Fibroblast of mammary gland (primary cell): ENCODE results near the gene GM2A.

Experiments used
- DNase-seq: peaks from one replicate; pipeline ENCODE4 v3.0.0-alpha.2; 2010; ENCODE audit warnings: low read depth
- H3K4me3 ChIP-seq: 2 replicates; pipeline ENCODE4 v1.5.1; 2011; ENCODE audit warnings: low read depth, mild to moderate bottlenecking, low read length, moderate library complexity; ENCODE audit not compliant: control insufficient read depth
- TF ChIP-seq, protein P1 (sequence below): conservative IDR thresholded peaks from 2 replicates; pipeline ENCODE4 v1.5.1; 2011; ENCODE audit warnings: low read depth, low read length, inconsistent platforms; ENCODE audit not compliant: control insufficient read depth, insufficient read depth

Gene GM2A

DNA sequence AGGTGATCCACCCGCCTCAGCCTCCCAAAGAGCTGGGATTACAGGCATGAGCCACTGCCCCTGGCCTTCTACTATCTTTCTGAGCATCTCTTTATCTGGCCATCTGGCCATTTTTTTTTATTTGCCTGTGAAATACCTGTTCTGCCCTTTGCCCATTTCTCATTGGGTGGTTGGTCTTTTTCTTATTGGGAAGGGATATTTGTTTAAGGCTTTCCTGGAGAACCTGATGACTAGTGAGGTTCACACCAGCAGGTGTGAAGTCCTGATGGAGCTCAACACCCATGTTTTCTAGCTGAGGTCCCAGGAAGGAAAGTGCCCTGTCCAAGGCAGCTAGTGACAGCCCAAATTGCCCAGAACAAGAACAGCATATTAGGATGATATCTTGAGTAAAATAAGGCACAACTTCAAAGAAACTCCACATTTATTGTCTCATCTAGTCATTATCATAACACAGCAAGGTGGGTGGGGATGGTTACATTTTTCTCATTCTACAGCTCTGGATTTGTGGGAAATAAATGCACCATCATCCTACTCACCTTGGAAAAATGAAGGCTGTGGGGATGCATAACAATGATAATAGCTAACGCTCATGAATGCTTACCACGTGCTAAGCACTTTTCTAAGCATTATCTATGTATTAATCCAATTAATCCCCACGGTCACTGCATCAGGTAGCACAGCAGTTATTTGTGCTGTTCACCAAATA, 30.3 kb downstream of the GM2A start:
- no peak overlapping the region for H3K4me3 ChIP-seq
- TF ChIP-seq, protein P1, sequence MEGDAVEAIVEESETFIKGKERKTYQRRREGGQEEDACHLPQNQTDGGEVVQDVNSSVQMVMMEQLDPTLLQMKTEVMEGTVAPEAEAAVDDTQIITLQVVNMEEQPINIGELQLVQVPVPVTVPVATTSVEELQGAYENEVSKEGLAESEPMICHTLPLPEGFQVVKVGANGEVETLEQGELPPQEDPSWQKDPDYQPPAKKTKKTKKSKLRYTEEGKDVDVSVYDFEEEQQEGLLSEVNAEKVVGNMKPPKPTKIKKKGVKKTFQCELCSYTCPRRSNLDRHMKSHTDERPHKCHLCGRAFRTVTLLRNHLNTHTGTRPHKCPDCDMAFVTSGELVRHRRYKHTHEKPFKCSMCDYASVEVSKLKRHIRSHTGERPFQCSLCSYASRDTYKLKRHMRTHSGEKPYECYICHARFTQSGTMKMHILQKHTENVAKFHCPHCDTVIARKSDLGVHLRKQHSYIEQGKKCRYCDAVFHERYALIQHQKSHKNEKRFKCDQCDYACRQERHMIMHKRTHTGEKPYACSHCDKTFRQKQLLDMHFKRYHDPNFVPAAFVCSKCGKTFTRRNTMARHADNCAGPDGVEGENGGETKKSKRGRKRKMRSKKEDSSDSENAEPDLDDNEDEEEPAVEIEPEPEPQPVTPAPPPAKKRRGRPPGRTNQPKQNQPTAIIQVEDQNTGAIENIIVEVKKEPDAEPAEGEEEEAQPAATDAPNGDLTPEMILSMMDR = no peak
- DNase-seq = no peak

DNA sequence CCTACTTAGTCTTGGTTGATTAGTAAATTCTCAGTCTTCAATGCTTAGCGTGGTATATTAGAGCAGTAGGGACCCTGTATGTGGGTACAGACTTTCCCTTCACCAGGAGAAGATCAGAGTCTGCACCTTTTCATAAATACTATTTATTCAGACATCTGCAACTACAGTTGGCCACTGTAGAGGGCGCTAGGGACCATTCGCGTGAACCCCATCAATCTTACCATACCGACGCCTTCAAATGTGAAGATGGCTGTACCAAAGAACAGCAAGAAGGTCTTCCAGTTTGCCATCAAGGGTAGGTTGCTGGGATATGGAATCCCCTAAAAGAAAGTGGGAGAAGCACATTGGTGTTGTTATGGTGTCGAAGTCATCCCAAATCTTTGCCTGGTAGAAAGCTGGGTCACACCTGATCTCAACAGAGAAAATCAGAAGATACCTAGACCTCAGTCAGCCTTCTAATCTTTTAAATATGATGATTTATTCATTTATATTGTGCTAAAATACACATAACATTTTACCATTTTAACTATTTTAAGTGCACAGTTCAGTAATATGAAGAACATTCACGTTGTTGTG, 31.5 kb downstream of the GM2A start:
- DNase-seq = no peak
- TF ChIP-seq, protein P1 = peak; percentile 38
- H3K4me3 ChIP-seq = no peak overlapping the region

DNA sequence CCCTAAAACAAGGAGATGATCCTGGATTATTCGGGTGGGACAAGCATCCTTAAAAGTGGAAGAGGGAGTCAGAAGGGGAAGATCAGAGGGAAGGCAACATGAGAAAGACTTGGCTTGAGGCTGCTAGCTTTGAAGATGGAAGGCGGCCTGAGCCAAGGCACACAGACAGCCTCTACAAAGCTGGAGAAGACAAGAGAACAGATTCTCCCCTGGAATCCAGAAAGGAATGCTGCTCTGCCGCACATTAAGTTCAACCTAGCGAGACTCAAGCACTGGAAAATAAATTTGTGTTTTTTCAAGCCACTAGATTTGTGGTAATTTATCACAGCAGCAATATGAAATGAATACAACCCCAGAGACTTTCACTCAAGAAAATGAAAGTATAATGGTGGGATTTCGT, 32.7 kb downstream of the GM2A start:
- TF ChIP-seq, protein P1 = no peak
- H3K4me3 ChIP-seq = no peak overlapping the region
- no peak for DNase-seq

DNA sequence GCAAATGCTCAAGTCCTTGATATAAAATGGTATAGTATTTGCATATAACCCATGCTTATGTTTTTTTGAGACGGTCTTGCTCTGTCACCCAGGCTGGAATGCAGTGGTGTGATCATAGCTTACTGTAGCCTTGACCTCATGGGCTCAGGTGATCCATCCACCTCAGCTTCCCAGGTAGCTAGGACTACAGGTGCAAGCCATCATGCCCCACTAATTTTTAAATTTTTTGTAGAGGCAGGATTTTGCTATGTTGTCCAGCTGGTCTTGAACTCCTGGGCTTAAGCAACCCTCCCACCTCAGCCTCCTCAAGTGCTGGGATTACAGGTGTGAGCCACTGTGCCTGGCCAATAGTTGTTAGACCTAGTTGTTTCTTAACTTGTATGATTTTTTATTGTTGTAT, 33.3 kb downstream of the GM2A start:
- TF ChIP-seq, protein P1 = no peak
- no peak for DNase-seq
- H3K4me3 ChIP-seq = no peak overlapping the region

DNA sequence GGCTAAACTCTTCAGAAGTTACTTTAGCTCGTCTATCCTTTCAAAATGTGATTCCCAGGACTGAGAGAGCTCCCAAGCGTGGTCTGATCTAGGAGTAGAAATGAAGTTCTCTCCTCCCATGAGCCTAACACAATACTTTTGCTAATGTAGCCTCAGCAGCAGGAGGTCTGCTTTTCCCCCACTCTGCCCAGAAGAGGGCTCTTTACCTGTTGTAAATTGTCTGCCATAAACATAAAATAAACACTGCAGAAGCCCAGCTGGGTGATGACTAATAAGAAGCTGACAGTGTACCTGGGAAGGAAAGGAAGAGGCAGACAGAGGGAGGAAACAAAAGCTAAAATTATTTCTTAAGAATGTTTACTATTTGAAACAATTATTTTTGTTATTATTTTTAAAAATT, 35.2 kb downstream of the GM2A start:
- no peak for DNase-seq
- no peak overlapping the region for H3K4me3 ChIP-seq
- TF ChIP-seq, protein P1 = no peak

DNA sequence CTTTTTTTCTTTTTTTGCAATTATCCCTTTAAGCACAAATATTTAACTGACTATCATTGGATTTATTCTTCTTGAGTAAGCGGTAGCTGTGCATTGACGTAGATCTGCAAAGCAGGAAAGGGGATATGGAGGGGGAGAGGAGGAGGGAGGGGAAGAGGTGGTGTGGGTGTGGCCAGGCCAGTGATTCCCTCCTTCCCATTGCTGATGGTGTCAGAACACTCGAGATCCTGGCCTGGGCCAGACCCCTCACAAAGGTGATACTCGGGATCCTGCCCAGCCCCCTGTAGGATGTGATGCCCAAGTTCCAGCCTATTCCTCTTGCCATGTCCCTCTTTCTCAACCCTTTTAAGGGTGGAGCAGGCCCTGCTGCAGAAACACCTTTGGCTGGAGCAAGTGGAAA, 40.6 kb downstream of the GM2A start:
- no peak overlapping the region for H3K4me3 ChIP-seq
- TF ChIP-seq, protein P1 = no peak
- DNase-seq = no peak
